ENCODE measurements around the gene TOLLIP.
"Not testable (repeated sequence)": the region's sequence is repeated elsewhere in the genome, so short reads cannot be mapped to it uniquely, and the experiment has no call there.

Gene TOLLIP

DNA sequence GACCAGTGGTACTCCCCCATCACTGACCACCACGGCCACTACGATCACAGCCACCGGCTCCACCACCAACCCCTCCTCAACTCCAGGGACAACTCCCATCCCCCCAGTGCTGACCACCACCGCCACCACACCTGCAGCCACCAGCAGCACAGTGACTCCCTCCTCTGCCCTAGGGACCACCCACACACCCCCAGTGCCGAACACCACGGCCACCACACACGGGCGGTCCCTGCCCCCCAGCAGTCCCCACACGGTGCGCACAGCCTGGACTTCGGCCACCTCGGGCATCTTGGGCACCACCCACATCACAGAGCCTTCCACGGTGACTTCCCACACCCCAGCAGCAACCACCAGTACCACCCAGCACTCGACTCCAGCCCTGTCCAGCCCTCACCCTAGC, 62.4 kb downstream of the TOLLIP start:
- DNase-seq (ENCODE audit: low spot score); H3K4ac ChIP-seq (ENCODE audit: low read length); H3K14ac ChIP-seq (ENCODE audit: low read length): not testable (repeated sequence)

DNA sequence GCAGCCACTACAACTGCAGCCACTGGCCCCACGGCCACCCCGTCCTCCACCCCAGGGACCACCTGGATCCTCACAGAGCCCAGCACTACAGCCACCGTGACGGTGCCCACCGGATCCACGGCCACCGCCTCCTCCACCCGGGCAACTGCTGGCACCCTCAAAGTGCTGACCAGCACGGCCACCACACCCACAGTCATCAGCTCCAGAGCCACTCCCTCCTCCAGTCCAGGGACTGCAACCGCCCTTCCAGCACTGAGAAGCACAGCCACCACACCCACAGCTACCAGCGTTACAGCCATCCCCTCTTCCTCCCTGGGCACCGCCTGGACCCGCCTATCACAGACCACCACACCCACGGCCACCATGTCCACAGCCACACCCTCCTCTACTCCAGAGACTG, 63.1 kb downstream of the TOLLIP start:
- not testable (repeated sequence) for H3K4me1 ChIP-seq (ENCODE audit: control insufficient read depth in 2 of 2, insufficient read depth in 1 of 2, low read depth in 1 of 2, low read length in 2 of 2); H3K9me3 ChIP-seq (replicated peaks in 1 of 2; ENCODE audit: control insufficient read depth in 2 of 2, insufficient read depth in 1 of 2, low read depth in 1 of 2, low read length in 2 of 2); H2BK5ac ChIP-seq (ENCODE audit: low read length); H3K27me3 ChIP-seq (ENCODE audit: control insufficient read depth in 3 of 3, insufficient read depth in 3 of 3, low read depth in 1 of 3, low read length in 3 of 3); H3K23ac ChIP-seq (ENCODE audit: low read depth, low read length, poor library complexity); H4K8ac ChIP-seq (ENCODE audit: low read depth, low read length); H2BK120ac ChIP-seq (ENCODE audit: low read depth, low read length); H2BK15ac ChIP-seq (ENCODE audit: low read length); H3K4me3 ChIP-seq (ENCODE audit: low read length in 2 of 2); H4K91ac ChIP-seq (ENCODE audit: low read depth, low read length, poor library complexity); H3K27ac ChIP-seq (replicated peaks; ENCODE audit: low read length); H2AFZ ChIP-seq (ENCODE audit: low read length); H3K36me3 ChIP-seq (replicated peaks in 1 of 2; ENCODE audit: control insufficient read depth in 2 of 2, insufficient read depth in 2 of 2, low read length in 2 of 2); H3K4me2 ChIP-seq (ENCODE audit: insufficient read depth, low read length, poor library complexity, severe bottlenecking); DNase-seq (ENCODE audit: low spot score); H3K4ac ChIP-seq (ENCODE audit: low read length); H3K18ac ChIP-seq (ENCODE audit: low read length); H3K9ac ChIP-seq (ENCODE audit: low read depth, low read length, poor library complexity); H2AK5ac ChIP-seq (ENCODE audit: low read depth, low read length); H2BK12ac ChIP-seq (ENCODE audit: low read length); H3K79me1 ChIP-seq (ENCODE audit: low read depth, low read length); H3K14ac ChIP-seq (ENCODE audit: low read length)
- no CpG with 5 or more reads among the region's 14 CpGs for WGBS, 2 donors (ENCODE audit: extremely low coverage in 2 of 2, insufficient read length in 2 of 2, insufficient replicate concordance in 1 of 2)

More for the DNA sequence above, 62.4 kb downstream of the TOLLIP start:
- not testable (repeated sequence) for H2AK5ac ChIP-seq (ENCODE audit: low read depth, low read length); H3K18ac ChIP-seq (ENCODE audit: low read length); H3K23ac ChIP-seq (ENCODE audit: low read depth, low read length, poor library complexity); H3K9me3 ChIP-seq (replicated peaks in 1 of 2; ENCODE audit: control insufficient read depth in 2 of 2, insufficient read depth in 1 of 2, low read depth in 1 of 2, low read length in 2 of 2); H3K27me3 ChIP-seq (ENCODE audit: control insufficient read depth in 3 of 3, insufficient read depth in 3 of 3, low read depth in 1 of 3, low read length in 3 of 3); H2AFZ ChIP-seq (ENCODE audit: low read length); H2BK12ac ChIP-seq (ENCODE audit: low read length); H3K9ac ChIP-seq (ENCODE audit: low read depth, low read length, poor library complexity); H3K4me3 ChIP-seq (ENCODE audit: low read length in 2 of 2); H3K27ac ChIP-seq (replicated peaks; ENCODE audit: low read length); H2BK5ac ChIP-seq (ENCODE audit: low read length); H2BK15ac ChIP-seq (ENCODE audit: low read length); H4K8ac ChIP-seq (ENCODE audit: low read depth, low read length); H3K79me1 ChIP-seq (ENCODE audit: low read depth, low read length); H3K36me3 ChIP-seq (replicated peaks in 1 of 2; ENCODE audit: control insufficient read depth in 2 of 2, insufficient read depth in 2 of 2, low read length in 2 of 2); H2BK120ac ChIP-seq (ENCODE audit: low read depth, low read length); H3K4me2 ChIP-seq (ENCODE audit: insufficient read depth, low read length, poor library complexity, severe bottlenecking); H4K91ac ChIP-seq (ENCODE audit: low read depth, low read length, poor library complexity); H3K4me1 ChIP-seq (ENCODE audit: control insufficient read depth in 2 of 2, insufficient read depth in 1 of 2, low read depth in 1 of 2, low read length in 2 of 2)
- WGBS, 2 donors (ENCODE audit: extremely low coverage in 2 of 2, insufficient read length in 2 of 2, insufficient replicate concordance in 1 of 2) = no CpG with 5 or more reads among the region's 14 CpGs

DNA sequence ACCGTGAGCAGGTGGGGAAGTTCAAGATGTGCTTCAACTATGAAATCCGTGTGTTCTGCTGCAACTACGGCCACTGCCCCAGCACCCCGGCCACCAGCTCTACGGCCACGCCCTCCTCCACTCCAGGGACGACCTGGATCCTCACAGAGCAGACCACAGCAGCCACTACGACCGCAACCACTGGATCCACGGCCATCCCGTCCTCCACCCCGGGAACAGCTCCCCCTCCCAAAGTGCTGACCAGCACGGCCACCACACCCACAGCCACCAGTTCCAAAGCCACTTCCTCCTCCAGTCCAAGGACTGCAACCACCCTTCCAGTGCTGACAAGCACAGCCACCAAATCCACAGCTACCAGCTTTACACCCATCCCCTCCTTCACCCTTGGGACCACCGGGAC, 63.7 kb downstream of the TOLLIP start:
- not testable (repeated sequence) for H2BK12ac ChIP-seq (ENCODE audit: low read length); H3K79me1 ChIP-seq (ENCODE audit: low read depth, low read length); H3K27ac ChIP-seq (replicated peaks; ENCODE audit: low read length); H3K9me3 ChIP-seq (replicated peaks in 1 of 2; ENCODE audit: control insufficient read depth in 2 of 2, insufficient read depth in 1 of 2, low read depth in 1 of 2, low read length in 2 of 2); H4K91ac ChIP-seq (ENCODE audit: low read depth, low read length, poor library complexity); H3K18ac ChIP-seq (ENCODE audit: low read length); H3K4me2 ChIP-seq (ENCODE audit: insufficient read depth, low read length, poor library complexity, severe bottlenecking); H3K23ac ChIP-seq (ENCODE audit: low read depth, low read length, poor library complexity); H3K4ac ChIP-seq (ENCODE audit: low read length); H2AFZ ChIP-seq (ENCODE audit: low read length); H3K36me3 ChIP-seq (replicated peaks in 1 of 2; ENCODE audit: control insufficient read depth in 2 of 2, insufficient read depth in 2 of 2, low read length in 2 of 2); H3K4me1 ChIP-seq (ENCODE audit: control insufficient read depth in 2 of 2, insufficient read depth in 1 of 2, low read depth in 1 of 2, low read length in 2 of 2); H2BK15ac ChIP-seq (ENCODE audit: low read length); H3K4me3 ChIP-seq (ENCODE audit: low read length in 2 of 2); H2BK120ac ChIP-seq (ENCODE audit: low read depth, low read length); H2AK5ac ChIP-seq (ENCODE audit: low read depth, low read length); H3K27me3 ChIP-seq (ENCODE audit: control insufficient read depth in 3 of 3, insufficient read depth in 3 of 3, low read depth in 1 of 3, low read length in 3 of 3); H4K8ac ChIP-seq (ENCODE audit: low read depth, low read length); DNase-seq (ENCODE audit: low spot score); H2BK5ac ChIP-seq (ENCODE audit: low read length); H3K14ac ChIP-seq (ENCODE audit: low read length)
- peak overlapping the region; percentile 70 for H3K9ac ChIP-seq (ENCODE audit: low read depth, low read length, poor library complexity)
- no CpG with 5 or more reads among the region's 14 CpGs for WGBS, 2 donors (ENCODE audit: extremely low coverage in 2 of 2, insufficient read length in 2 of 2, insufficient replicate concordance in 1 of 2)

DNA sequence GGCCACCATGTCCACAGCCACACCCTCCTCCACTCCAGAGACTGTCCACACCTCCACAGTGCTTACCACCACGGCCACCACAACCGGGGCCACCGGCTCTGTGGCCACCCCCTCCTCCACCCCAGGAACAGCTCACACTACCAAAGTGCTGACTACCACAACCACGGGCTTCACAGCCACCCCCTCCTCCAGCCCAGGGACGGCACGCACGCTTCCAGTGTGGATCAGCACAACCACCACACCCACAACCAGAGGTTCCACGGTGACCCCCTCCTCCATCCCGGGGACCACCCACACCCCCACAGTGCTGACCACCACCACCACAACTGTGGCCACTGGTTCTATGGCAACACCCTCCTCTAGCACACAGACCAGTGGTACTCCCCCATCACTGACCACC, 64.9 kb downstream of the TOLLIP start:
- not testable (repeated sequence) for H3K27ac ChIP-seq (replicated peaks; ENCODE audit: low read length); H2BK15ac ChIP-seq (ENCODE audit: low read length); H2BK12ac ChIP-seq (ENCODE audit: low read length); H3K23ac ChIP-seq (ENCODE audit: low read depth, low read length, poor library complexity); H3K79me1 ChIP-seq (ENCODE audit: low read depth, low read length); H3K4ac ChIP-seq (ENCODE audit: low read length); H2BK120ac ChIP-seq (ENCODE audit: low read depth, low read length); H3K36me3 ChIP-seq (replicated peaks in 1 of 2; ENCODE audit: control insufficient read depth in 2 of 2, insufficient read depth in 2 of 2, low read length in 2 of 2); H3K27me3 ChIP-seq (ENCODE audit: control insufficient read depth in 3 of 3, insufficient read depth in 3 of 3, low read depth in 1 of 3, low read length in 3 of 3); H3K4me2 ChIP-seq (ENCODE audit: insufficient read depth, low read length, poor library complexity, severe bottlenecking); H2AK5ac ChIP-seq (ENCODE audit: low read depth, low read length); H3K9me3 ChIP-seq (replicated peaks in 1 of 2; ENCODE audit: control insufficient read depth in 2 of 2, insufficient read depth in 1 of 2, low read depth in 1 of 2, low read length in 2 of 2); H3K18ac ChIP-seq (ENCODE audit: low read length); DNase-seq (ENCODE audit: low spot score); H3K9ac ChIP-seq (ENCODE audit: low read depth, low read length, poor library complexity); H2BK5ac ChIP-seq (ENCODE audit: low read length); H4K91ac ChIP-seq (ENCODE audit: low read depth, low read length, poor library complexity); H2AFZ ChIP-seq (ENCODE audit: low read length); H3K4me3 ChIP-seq (ENCODE audit: low read length in 2 of 2); H3K4me1 ChIP-seq (ENCODE audit: control insufficient read depth in 2 of 2, insufficient read depth in 1 of 2, low read depth in 1 of 2, low read length in 2 of 2); H3K14ac ChIP-seq (ENCODE audit: low read length); H4K8ac ChIP-seq (ENCODE audit: low read depth, low read length)
- no CpG with 5 or more reads among the region's 9 CpGs for WGBS, 2 donors (ENCODE audit: extremely low coverage in 2 of 2, insufficient read length in 2 of 2, insufficient replicate concordance in 1 of 2)
